ENCODE data around the gene OR51G2.
"Not testable (repeated sequence)": the region's sequence is repeated elsewhere in the genome, so short reads cannot be mapped to it uniquely, and the experiment has no call there.

Gene OR51G2

GRCh38 chr11:4919250-4919649 lies at the start of gene OR51G2:
Gene OR51G2, minus strand, starts transcription at chr11:4919350. Its CDS starts 3,687 bp downstream, at chr11:4915663.
- CTCF ChIA-PET = interaction anchor here (0.6 to 0.7 kb wide), 2 partner anchors 26 to 95 kb away, joined by 3 read pairs; no protein-coding TSS in a partner anchor
- POLR2A ChIA-PET (ENCODE audit: low non-redundant PET) = no interaction called here
- no peak for TF ChIP-seq CTCF (conservative IDR thresholded peaks at IDR 0.05; ENCODE audit: low read depth)
- no peak within 1 kb of the TSS for H3K27ac ChIP-seq
- DNase-seq (ENCODE audit: low spot score) = no peak

GRCh38 chr11:4962816-4963215 lies 43.7 kb upstream of the OR51G2 start:
- ChIA-PET POLR2A (ENCODE audit: low non-redundant PET) (no interaction called here), CTCF (interaction anchor here (0.8 kb wide), 1 partner anchor 276 kb away, joined by 4 read pairs; no protein-coding TSS in a partner anchor)
- no peak overlapping the region for H3K27ac ChIP-seq
- DNase-seq (ENCODE audit: low spot score) = no peak
- no peak for TF ChIP-seq CTCF (conservative IDR thresholded peaks at IDR 0.05; ENCODE audit: low read depth)

- no peak for TF ChIP-seq CTCF (conservative IDR thresholded peaks at IDR 0.05; ENCODE audit: low read depth)
- no peak overlapping the region for H3K27ac ChIP-seq
- CTCF ChIA-PET = no interaction called here
- POLR2A ChIA-PET (ENCODE audit: low non-redundant PET) = no interaction called here
- DNase-seq (ENCODE audit: low spot score) = no peak
These were observed 41.7 kb upstream of the OR51G2 start for GRCh38 chr11:4960877-4961276.

DNA sequence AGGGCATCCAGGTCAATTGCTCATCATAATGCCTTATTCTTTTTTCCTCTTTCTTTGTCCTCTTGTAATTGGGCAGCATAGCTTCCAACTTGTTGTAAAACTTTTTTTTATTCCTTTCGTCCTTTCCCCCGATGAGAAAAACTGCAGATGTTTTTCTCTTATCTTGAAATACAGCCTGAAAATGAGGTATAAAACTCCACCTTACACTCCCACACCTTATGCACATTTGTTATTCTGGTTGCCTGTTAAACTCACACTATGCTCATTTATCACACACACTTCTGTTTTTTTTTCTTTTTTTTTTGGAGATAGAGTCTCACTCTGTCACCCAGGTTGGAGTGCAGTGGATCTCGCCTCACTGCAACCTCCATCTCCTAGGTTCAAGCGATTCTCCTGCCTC lies 38.2 kb upstream of the OR51G2 start:
- no peak for DNase-seq (ENCODE audit: low spot score)
- no peak overlapping the region for H3K27ac ChIP-seq
- ChIA-PET CTCF (no interaction called here), POLR2A (ENCODE audit: low non-redundant PET) (no interaction called here)
- TF ChIP-seq CTCF (conservative IDR thresholded peaks at IDR 0.05; ENCODE audit: low read depth) = no peak

GRCh38 chr11:4955613-4956012 lies 36.5 kb upstream of the OR51G2 start, which contains the start of gene OR51A2:
Gene OR51A2, minus strand, starts transcription at chr11:4955713. Its CDS starts 0 bp downstream, at chr11:4955713.
- CTCF ChIA-PET = interaction anchor here (0.7 kb wide), 1 partner anchor 41 kb away, joined by 3 read pairs; no protein-coding TSS in a partner anchor
- DNase-seq (ENCODE audit: low spot score); H3K27ac ChIP-seq; POLR2A ChIA-PET (ENCODE audit: low non-redundant PET): not testable (repeated sequence)

- TF ChIP-seq CTCF (conservative IDR thresholded peaks at IDR 0.05; ENCODE audit: low read depth) = no peak
- CTCF ChIA-PET = no interaction called here
- DNase-seq (ENCODE audit: low spot score) = no peak
- H3K27ac ChIP-seq = no peak within 1 kb of the TSS
- POLR2A ChIA-PET (ENCODE audit: low non-redundant PET) = no interaction called here
These were observed 28.4 kb upstream of the OR51G2 start, which contains the start of gene OR51A4 for GRCh38 chr11:4947505-4947904. Gene OR51A4, minus strand, starts transcription at chr11:4947605. Its CDS starts 505 bp downstream, at chr11:4947100.

- ChIA-PET POLR2A (ENCODE audit: low non-redundant PET) (no interaction called here), CTCF (no interaction called here)
- H3K27ac ChIP-seq = no peak overlapping the region
- no peak for TF ChIP-seq CTCF (conservative IDR thresholded peaks at IDR 0.05; ENCODE audit: low read depth)
- DNase-seq (ENCODE audit: low spot score) = no peak
These were observed 17.6 kb upstream of the OR51G2 start for GRCh38 chr11:4936745-4937144.
